ENCODE measurements around the gene OTOG.

OTOG gene

DNA sequence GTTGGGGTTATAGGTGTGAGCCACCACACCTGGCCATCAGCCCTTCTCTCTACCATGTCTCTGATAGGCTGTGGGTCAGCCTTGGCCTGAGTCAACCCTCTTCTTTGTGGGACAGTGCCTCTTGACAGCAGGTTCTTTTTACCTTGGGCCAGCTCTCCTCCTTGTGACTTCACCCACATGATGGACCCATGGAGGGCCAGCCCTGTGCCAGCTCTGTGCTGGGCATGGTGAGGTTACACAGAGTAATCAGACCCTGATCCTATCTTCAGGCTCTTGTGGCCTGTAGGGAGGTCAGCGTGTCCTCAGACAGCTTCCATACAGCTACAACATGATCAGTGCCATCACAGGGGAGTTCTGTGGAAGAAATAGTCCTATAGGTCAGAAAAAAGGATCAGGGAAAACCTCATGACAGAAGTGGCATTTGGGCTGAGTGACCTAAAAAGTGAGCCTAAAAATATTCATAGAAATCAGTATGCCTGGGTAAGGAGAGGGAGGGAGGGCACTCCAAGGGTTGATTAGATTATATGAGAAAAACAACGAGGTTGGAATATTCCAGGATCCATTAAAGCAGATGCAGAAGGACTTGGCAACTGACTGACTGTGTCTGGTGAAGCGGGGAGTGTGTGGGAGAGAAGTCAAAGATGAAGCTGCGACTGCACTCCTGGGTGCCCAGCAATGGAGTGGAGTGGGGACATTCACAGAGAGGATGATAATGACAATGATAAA lies 17.1 kb downstream of the OTOG start:
- no peak for DNase-seq

DNA sequence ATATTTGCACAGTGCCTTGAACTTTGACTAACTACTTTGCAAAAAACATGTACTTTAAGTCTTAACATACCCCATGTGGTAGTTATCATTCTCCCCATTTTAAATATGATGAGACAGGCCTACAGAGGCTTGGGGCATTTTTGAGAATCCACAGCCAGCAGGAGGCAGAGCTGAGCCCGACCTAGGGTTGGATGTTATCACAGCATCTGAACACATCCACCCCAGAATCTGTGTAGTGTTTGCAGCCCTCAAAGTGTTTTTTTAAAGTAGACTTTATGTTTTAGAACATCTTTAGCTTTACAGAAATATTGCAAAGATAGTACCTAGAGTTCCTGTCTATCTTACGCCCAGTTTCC lies 17.6 kb downstream of the OTOG start:
- no peak for DNase-seq

DNA sequence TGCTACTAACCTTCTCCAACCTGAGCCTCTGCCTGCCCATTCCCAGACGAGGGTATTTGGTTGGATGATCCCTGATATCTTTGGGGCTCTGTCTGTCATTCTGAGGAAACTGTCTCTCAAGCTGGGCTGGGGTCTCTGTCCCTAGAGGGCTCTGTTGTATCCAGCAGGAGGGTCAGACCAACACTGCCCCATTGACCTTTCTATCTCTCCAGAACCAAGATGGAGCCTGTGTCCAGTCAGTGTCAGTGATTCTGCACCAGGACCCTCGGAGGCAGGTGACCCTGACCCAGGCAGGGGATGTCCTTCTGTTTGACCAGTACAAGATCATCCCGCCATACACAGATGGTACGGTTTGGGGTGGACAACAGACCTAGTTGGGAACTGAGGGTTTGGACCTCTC lies 21.9 kb downstream of the OTOG start:
- no peak for DNase-seq

DNA sequence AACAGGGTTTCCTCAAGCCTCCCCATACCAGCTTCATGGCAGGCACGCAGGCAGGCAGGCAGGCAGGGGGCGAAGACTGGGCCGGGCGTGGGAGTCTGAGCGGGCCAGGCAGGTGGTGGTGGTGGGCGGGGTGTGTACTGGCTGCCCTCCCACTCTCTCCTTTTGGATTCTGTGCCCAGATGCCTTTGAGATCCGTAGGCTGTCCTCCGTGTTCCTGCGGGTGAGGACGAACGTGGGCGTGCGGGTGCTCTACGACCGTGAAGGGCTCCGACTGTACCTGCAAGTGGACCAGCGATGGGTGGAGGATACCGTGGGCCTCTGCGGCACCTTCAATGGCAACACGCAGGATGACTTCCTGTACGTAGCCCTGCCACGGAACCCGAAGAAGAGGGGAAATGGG lies 23.0 kb downstream of the OTOG start:
- no peak for DNase-seq

GRCh38 chr11:17571431-17572358 lies 24.6 kb downstream of the OTOG start:
- no peak for DNase-seq

DNA sequence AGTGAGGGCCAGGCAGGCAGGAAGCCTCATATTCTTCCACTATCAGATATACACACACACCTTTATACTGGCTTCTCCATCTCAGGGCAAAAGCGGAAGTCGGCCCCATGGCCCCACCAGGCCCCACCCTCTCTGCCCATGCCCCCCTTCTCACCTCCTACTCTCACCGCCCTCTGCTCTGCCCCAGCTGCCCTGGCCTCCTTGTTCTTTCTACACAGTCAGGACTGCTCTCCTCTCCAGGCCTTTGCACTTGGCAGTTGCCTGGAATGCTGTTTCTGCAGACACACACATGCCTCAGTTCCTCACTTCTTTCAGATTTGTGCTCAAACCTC lies 25.3 kb downstream of the OTOG start:
- DNase-seq, result no peak

DNA sequence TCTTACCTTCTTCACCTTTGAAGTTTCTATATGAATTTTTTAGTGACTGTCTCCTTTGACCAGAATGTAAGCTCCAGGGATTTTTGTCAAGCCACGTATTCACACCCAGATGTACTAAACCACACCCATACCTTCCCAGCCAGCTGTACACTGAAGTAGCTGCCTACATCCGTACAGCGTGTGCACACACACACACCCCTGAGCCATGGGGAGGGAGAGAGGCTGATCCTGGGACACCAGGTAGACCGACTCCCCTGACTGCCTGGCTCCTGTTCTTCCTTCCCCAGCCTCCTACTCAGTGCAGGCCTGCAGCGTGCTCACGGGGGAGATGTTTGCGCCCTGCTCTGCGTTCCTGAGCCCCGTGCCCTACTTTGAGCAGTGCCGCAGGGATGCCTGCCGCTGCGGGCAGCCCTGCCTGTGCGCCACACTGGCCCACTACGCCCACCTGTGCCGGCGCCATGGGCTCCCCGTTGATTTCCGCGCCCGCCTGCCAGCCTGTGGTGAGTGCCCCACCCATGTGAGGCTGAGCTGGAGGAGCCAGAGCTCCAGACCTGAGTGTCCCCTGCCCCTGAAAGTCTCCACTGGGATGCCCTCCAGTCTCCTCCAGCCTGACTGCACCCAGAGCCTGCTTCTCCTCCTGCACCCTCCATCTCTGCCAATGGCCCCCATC lies 25.9 kb downstream of the OTOG start:
- DNase-seq, result no peak

DNA sequence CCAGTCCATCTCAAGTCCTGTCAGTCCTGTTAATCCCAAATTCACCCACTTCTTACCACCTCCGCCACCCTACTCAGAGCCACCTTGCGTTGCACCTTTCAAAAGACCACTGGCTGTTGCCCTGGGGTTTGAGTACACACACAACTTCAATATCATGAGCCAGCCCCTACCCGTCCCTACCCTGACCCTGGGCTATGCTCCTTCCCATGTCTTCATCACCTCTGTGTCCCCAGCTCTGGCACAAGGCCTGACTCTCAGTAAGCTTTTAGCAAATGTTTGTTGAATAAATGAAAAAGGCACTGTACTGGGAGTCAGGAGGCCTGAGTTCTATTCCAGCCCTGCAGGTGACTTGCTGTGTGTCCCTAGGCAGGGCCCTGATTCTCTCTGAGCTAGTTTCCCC lies 26.5 kb downstream of the OTOG start:
- DNase-seq, result no peak

- no peak for DNase-seq
Observed at GRCh38 chr11:17574141-17575091, 27.4 kb downstream of the OTOG start.

DNA sequence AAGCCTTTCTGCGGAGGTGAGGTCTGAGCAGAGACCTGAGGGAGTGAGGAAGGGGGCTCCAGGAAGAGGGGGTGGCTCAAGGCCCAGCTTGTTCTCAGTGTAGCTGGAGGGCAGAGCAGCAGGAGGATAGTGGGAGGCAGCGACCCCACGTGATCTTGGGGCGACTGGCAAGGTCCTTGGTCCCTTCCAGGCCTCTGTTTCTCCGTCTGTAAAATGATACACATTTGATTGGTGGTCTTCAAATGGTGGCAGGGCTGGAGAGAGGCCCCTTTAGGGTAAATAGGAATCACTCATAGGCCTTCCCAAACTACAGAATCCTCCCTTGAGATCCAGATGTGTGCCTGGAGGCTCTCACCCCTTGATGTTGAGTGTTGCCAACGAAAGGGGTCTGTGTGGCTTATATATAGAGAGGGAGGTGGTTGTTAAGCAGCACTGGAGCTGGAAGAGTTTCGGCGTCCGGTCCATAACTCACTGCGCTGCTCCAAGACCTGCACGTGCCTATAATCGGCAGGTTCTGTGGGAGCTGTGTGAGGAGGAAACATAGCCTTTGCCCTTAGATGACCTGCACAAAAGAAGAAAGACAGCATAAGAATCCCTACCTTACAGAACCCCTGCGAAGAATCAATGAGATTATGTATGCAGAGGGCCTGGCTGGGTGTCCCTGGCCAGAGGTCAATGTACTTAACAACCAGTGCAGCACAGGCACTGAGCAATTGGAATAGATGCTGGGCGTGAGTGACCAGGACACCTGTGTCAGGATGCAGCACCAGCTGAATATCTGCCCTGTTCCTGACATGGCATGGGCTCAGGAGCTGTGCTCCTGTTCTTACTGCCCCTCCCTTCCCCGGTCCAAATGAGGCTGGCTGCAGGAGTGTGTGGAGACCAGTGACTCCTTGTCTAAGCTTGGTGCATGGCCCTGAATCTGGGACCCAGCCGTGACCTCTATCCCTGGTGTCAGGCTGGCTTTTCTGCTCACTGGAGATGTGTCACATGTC lies 28.7 kb downstream of the OTOG start:
- no peak for DNase-seq

DNA sequence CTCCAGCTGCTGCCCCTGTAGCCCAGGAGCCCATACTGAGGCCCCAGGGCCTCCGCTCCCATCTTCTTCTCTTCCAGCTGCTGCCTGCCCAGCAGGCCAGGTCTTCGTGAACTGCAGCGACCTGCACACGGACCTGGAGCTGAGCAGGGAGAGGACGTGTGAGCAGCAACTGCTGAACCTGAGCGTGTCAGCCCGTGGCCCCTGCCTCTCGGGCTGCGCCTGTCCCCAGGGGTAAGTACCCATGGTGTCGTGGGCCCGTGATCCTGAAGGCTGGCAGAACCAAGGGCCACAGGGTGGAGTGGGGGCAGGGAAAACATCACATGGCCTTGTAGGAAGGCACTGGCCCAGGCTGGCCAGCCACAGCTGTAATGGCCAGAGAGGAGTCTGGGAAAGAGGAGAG lies 31.2 kb downstream of the OTOG start:
- no peak for DNase-seq

- no peak for DNase-seq
Observed at GRCh38 chr11:17578958-17579357, 31.9 kb downstream of the OTOG start.

DNA sequence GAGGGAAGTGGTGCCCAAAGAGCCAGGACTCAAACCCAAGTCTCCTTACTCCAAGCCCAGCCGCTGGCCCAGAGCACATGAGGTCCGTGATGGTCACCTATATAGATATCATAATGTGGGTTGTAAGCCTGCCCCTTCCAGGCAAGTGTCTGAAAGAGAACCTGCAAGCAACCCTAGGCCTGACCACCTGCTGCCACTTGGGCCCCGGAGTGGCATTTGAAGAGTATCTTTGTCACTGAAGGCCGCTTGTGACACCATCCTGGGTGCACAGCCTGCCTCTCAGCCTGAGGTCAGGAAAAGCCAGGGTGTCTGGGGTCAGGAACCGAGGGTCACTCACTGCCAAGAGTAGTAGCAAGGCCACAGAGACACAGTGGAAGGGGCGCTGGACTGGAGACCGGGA lies 32.4 kb downstream of the OTOG start:
- no peak for DNase-seq

DNA sequence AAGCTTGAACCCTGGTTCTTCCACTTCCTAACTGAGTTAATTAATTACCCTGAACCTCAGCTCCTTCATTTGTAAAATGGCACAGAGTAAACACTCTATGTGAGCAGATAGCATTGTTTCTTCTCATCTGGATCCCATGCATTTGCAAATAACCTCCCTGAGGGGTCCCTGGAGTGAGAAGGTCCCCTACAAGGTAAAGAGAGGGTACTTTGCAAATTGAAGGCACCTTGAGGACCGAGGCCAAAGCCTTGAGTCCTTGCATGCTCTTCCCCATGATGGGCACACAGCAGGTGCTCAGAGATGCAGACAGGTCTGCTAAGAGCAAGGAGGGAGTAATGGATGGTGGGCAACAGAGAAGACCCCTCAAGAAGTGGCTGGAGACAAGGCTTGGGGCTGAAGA lies 33.2 kb downstream of the OTOG start:
- DNase-seq, result no peak

- DNase-seq, result no peak
Observed at GRCh38 chr11:17581036-17581731, 34.1 kb downstream of the OTOG start.

DNA sequence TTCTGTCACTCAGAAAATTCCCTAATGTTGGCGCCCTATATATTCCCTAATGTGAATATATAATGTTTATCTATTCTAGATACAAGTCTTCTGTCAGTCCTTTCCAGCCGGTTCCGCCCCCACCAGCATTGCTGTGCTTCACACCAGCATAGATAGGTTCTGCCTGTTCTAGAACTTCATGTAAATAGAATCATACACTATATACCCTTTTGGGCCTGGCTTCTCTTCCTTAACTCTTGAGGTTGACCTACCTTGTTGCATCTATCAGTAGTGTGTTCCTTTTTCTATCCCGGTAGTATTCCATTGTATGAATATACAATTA lies 34.6 kb downstream of the OTOG start:
- DNase-seq, result no peak

DNA sequence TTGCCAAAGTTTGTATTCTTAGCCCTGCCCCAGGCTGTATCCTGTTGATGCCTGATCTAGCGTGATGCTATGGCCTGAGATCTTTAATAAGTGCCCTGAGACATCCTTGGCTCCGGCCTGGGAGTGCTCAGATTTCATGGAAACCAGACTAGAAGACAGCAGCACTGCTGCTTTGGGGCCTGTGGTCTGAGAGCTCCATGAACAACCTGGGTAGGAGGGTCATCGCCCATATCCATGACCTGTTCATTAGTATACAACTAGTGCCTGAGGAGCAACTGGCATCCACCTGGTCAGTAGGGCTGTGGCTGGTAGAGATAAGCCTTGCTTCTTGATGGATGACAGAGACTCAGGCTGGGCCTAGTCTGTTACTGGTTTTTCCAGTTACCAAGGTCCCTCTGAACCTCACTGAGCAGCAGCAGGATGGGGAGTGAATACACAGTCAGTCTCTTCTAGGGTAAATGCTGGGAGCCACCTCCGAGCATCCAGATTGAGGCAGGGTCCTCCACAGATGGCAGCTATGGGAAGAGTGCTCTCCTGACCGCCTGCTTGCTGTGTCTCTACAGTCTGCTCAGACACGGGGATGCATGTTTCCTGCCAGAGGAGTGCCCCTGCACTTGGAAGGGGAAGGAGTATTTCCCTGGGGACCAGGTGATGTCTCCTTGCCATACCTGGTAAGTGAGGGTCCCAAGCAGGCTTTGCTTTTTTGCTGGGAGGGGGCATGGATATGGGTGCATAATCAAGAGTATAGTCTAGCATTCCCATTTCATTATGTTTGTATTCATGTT lies 39.0 kb downstream of the OTOG start:
- DNase-seq, result no peak

DNA sequence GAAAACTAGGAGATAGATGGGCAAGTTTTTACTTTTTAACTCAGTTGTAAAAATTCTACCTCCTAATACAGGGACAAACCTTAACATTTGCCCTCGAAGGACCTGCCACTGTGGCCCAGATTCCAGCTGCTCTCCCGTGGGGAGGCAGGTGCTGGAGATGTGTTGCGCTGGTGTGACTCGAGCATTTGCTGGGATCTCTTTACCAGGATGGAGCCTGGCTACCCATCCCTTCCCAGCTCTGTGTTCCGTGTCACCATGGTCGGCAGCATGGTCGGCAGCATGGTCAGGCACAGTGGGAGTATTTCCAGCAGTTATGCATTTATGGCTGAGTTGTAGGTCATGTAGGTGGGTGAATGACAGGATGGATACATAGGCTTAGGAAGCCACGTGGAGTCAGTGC lies 41.1 kb downstream of the OTOG start:
- DNase-seq, result no peak

- DNase-seq, result no peak
Observed at GRCh38 chr11:17588721-17589120, 41.7 kb downstream of the OTOG start.

GRCh38 chr11:17590463-17590862 lies 43.4 kb downstream of the OTOG start:
- DNase-seq, result no peak

Data from CD4-positive, alpha-beta T cell treated with Interleukin-17A for 4 hours (primary cell).